ENCODE measurements around the gene HSPA13. TPM values are rescaled to one million over a fixed set of nuclear protein-coding genes. Genes with fewer than 3 reads are reported as not detected.
"Not testable (repeated sequence)": the region's sequence is repeated elsewhere in the genome, so short reads cannot be mapped to it uniquely, and the experiment has no call there.

HSPA13 gene
- total RNA-seq, 1 experiment from 2014 or later, result 28.6 TPM

GRCh38 chr21:14353231-14353630, 29.7 kb downstream of the HSPA13 start:
- DNase-seq (ENCODE audit: low spot score), result no peak
- CTCF ChIA-PET, result interaction anchor here (0.7 kb wide), 1 partner anchor 26 kb away, joined by 3 read pairs; no protein-coding TSS in a partner anchor
- Mint-ChIP-seq H3K9me3 (peaks cover 6% of the 10 kb centered on the region), H3K27me3 (ENCODE audit: low read depth) (no peaks in the 10 kb centered on the region), H3K4me3 (no peak overlapping the region), H3K27ac (no peak overlapping the region), H3K36me3 (no peaks in the 10 kb centered on the region), H3K4me1 (no peaks in the 10 kb centered on the region)
- TF ChIP-seq ZNF138 (CRISPR knock-in tag; conservative IDR thresholded peaks at IDR 0.05), result no peak
- TF ChIP-seq OVOL2 (CRISPR knock-in tag; IDR thresholded peaks at IDR 0.05; ENCODE audit: borderline replicate concordance), result no peak
- TF ChIP-seq, protein P1, sequence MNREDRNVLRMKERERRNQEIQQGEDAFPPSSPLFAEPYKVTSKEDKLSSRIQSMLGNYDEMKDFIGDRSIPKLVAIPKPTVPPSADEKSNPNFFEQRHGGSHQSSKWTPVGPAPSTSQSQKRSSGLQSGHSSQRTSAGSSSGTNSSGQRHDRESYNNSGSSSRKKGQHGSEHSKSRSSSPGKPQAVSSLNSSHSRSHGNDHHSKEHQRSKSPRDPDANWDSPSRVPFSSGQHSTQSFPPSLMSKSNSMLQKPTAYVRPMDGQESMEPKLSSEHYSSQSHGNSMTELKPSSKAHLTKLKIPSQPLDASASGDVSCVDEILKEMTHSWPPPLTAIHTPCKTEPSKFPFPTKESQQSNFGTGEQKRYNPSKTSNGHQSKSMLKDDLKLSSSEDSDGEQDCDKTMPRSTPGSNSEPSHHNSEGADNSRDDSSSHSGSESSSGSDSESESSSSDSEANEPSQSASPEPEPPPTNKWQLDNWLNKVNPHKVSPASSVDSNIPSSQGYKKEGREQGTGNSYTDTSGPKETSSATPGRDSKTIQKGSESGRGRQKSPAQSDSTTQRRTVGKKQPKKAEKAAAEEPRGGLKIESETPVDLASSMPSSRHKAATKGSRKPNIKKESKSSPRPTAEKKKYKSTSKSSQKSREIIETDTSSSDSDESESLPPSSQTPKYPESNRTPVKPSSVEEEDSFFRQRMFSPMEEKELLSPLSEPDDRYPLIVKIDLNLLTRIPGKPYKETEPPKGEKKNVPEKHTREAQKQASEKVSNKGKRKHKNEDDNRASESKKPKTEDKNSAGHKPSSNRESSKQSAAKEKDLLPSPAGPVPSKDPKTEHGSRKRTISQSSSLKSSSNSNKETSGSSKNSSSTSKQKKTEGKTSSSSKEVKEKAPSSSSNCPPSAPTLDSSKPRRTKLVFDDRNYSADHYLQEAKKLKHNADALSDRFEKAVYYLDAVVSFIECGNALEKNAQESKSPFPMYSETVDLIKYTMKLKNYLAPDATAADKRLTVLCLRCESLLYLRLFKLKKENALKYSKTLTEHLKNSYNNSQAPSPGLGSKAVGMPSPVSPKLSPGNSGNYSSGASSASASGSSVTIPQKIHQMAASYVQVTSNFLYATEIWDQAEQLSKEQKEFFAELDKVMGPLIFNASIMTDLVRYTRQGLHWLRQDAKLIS (CRISPR knock-in tag; IDR thresholded peaks at IDR 0.05; ENCODE audit: borderline replicate concordance), result no peak
- no peak for TF ChIP-seq ZBTB21 (CRISPR knock-in tag; IDR thresholded peaks at IDR 0.05; ENCODE audit: borderline replicate concordance)
- no peak for TF ChIP-seq TCF7 (CRISPR knock-in tag; IDR thresholded peaks at IDR 0.05; ENCODE audit: low read depth)
- TF ChIP-seq NFATC4 (CRISPR knock-in tag; IDR thresholded peaks at IDR 0.05), result no peak
- TF ChIP-seq HMGA2 (CRISPR knock-in tag; IDR thresholded peaks at IDR 0.05), result no peak
- TF ChIP-seq, protein P2, sequence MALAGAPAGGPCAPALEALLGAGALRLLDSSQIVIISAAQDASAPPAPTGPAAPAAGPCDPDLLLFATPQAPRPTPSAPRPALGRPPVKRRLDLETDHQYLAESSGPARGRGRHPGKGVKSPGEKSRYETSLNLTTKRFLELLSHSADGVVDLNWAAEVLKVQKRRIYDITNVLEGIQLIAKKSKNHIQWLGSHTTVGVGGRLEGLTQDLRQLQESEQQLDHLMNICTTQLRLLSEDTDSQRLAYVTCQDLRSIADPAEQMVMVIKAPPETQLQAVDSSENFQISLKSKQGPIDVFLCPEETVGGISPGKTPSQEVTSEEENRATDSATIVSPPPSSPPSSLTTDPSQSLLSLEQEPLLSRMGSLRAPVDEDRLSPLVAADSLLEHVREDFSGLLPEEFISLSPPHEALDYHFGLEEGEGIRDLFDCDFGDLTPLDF (CRISPR knock-in tag; IDR thresholded peaks at IDR 0.05), result no peak
- TF ChIP-seq TEAD4 (CRISPR knock-in tag; IDR thresholded peaks at IDR 0.05), result no peak
- TF ChIP-seq JAZF1 (CRISPR knock-in tag; IDR thresholded peaks at IDR 0.05), result no peak
- TF ChIP-seq, protein P3, sequence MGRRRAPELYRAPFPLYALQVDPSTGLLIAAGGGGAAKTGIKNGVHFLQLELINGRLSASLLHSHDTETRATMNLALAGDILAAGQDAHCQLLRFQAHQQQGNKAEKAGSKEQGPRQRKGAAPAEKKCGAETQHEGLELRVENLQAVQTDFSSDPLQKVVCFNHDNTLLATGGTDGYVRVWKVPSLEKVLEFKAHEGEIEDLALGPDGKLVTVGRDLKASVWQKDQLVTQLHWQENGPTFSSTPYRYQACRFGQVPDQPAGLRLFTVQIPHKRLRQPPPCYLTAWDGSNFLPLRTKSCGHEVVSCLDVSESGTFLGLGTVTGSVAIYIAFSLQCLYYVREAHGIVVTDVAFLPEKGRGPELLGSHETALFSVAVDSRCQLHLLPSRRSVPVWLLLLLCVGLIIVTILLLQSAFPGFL (CRISPR knock-in tag; IDR thresholded peaks at IDR 0.05; ENCODE audit: borderline replicate concordance), result no peak
- TF ChIP-seq, protein P4, sequence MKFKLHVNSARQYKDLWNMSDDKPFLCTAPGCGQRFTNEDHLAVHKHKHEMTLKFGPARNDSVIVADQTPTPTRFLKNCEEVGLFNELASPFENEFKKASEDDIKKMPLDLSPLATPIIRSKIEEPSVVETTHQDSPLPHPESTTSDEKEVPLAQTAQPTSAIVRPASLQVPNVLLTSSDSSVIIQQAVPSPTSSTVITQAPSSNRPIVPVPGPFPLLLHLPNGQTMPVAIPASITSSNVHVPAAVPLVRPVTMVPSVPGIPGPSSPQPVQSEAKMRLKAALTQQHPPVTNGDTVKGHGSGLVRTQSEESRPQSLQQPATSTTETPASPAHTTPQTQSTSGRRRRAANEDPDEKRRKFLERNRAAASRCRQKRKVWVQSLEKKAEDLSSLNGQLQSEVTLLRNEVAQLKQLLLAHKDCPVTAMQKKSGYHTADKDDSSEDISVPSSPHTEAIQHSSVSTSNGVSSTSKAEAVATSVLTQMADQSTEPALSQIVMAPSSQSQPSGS (CRISPR knock-in tag; IDR thresholded peaks at IDR 0.05; ENCODE audit: borderline replicate concordance, low read depth), result no peak
- TF ChIP-seq ZNF423 (CRISPR knock-in tag; IDR thresholded peaks at IDR 0.05), result no peak
- no peak for TF ChIP-seq ZNF671 (CRISPR knock-in tag; IDR thresholded peaks at IDR 0.05)
- TF ChIP-seq SMAD4 (CRISPR knock-in tag; IDR thresholded peaks at IDR 0.05), result no peak
- no peak for TF ChIP-seq EMX1 (CRISPR knock-in tag; IDR thresholded peaks at IDR 0.05)
- TF ChIP-seq STAT6 (CRISPR knock-in tag; conservative IDR thresholded peaks at IDR 0.05; ENCODE audit: low read depth), result no peak
- no peak for ATAC-seq
- POLR2A ChIA-PET, result no interaction called here

GRCh38 chr21:14327346-14327745, 55.6 kb downstream of the HSPA13 start:
- H3K27ac Mint-ChIP-seq; ATAC-seq; H3K27me3 Mint-ChIP-seq (ENCODE audit: low read depth); H3K9me3 Mint-ChIP-seq; H3K4me3 Mint-ChIP-seq; H3K36me3 Mint-ChIP-seq; POLR2A ChIA-PET; H3K4me1 Mint-ChIP-seq; DNase-seq (ENCODE audit: low spot score): not testable (repeated sequence)
- CTCF ChIA-PET, result interaction anchor here (0.6 kb wide), 1 partner anchor 26 kb away, joined by 3 read pairs; no protein-coding TSS in a partner anchor

Measured in WTC11 (cell line).